Hepatocyte (in vitro differentiated cells): ENCODE measurements around the gene TENM4.

ENCODE experiments used
- CTCF ChIP-seq: fragments of 200-600 bp; sonication (generic); IDR thresholded peaks from 2 replicates; pipeline ENCODE4 v1.5.1; 2016; ENCODE audit warnings: antibody characterized with exemption, mild to moderate bottlenecking; ENCODE audit not compliant: poor library complexity
- EZH2 ChIP-seq: fragments of 200-600 bp; sonication (generic); IDR thresholded peaks from 2 replicates; pipeline ENCODE4 v1.6.1; 2016; ENCODE audit warnings: antibody characterized with exemption, mild to moderate bottlenecking, borderline replicate concordance

- TF ChIP-seq CTCF (no peak), EZH2 (no peak)
Measured at GRCh38 chr11:78846269-78846668, 594.6 kb downstream of the TENM4 start.
